SH-SY5Y (cell line): ENCODE data around the gene CYBB.

ENCODE experiments used
- GATA2 ChIP-seq: IDR thresholded peaks from 2 replicates; pipeline ENCODE4 v1.6.1; 2011; ENCODE audit warnings: mild to moderate bottlenecking, low read depth, low read length
- GATA3 ChIP-seq: IDR thresholded peaks from 2 replicates; pipeline ENCODE4 v1.6.1; 2011; ENCODE audit warnings: low read depth, mild to moderate bottlenecking, low read length, moderate library complexity

DNA sequence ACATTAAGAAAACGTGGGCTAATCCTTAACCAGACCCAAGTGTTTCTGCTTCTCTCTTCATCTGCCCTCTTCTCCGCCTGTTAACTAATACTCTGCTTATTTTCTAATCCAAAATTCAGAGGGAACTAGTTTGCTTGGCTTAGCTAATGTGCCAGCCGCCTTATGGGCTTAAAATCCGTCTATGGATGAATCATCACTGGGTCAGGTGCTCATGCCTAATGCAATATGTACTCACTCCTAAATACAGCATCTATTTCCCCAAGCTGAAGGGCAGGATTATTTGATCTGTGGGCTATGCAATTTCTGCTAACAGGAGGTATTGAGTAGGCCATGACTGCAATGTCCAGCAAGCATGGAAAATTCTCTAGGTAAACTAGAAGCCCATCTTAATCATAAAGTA, 55.1 kb downstream of the CYBB start:
- TF ChIP-seq GATA2: no peak
- TF ChIP-seq GATA3: no peak
